WTC11 (cell line): Measurements from ENCODE around the gene HCLS1. TPM values are rescaled to one million over a fixed set of nuclear protein-coding genes. Genes with fewer than 3 reads are reported as not detected.

ENCODE experiments used
- ATAC-seq: fragments of 200-7000 bp; cut with Tn5 transposase; 2 replicates; pipeline ENCODE4 v1.10.0; 2021; ENCODE audit warnings: mild to moderate bottlenecking, moderate library complexity
- CTCF ChIA-PET: fragments of 300-600 bp; sonication (Branson Sonifier 250); formaldehyde crosslinking; loops from one replicate; lab custom pipeline; 2021; ENCODE audit warnings: antibody characterized with exemption; lab: Charles Lee
- POLR2A ChIA-PET: fragments of 350-600 bp; sonication (Branson Sonifier 250); formaldehyde crosslinking; loops from one replicate; lab custom pipeline; 2021; ENCODE audit warnings: antibody characterized with exemption; lab: Charles Lee
- DNase-seq: peaks from one replicate; pipeline ENCODE4 v3.0.0; 2021; ENCODE audit warnings: low spot score
- H3K27ac Mint-ChIP-seq: 2 replicates; pipeline ENCODE4 v1.8.0; 2021; ENCODE audit warnings: mixed read lengths
- H3K27me3 Mint-ChIP-seq: 2 replicates; pipeline ENCODE4 v1.8.0; 2021; ENCODE audit warnings: low read depth, mild to moderate bottlenecking, moderate library complexity, mixed read lengths
- H3K36me3 Mint-ChIP-seq: 2 replicates; pipeline ENCODE4 v1.8.0; 2021; ENCODE audit warnings: mixed read lengths
- H3K4me1 Mint-ChIP-seq: 2 replicates; pipeline ENCODE4 v1.8.0; 2022; ENCODE audit warnings: mixed read lengths
- H3K4me3 Mint-ChIP-seq: 2 replicates; pipeline ENCODE4 v1.8.0; 2021; ENCODE audit warnings: mild to moderate bottlenecking, moderate library complexity, mixed read lengths
- H3K9me3 Mint-ChIP-seq: 2 replicates; pipeline ENCODE4 v1.8.0; 2021; ENCODE audit warnings: mixed read lengths
- AR ChIP-seq: fragments of 250-450 bp; sonication (Bioruptor Pico); IDR thresholded peaks from 2 replicates; pipeline ENCODE4 v1.9.0; 2021; ENCODE audit warnings: mild to moderate bottlenecking
- ARID4B ChIP-seq: sonication (generic); formaldehyde crosslinking; IDR thresholded peaks from 2 replicates; pipeline ENCODE4 v1.8.0; 2023; ENCODE audit warnings: missing genetic modification reagents, mild to moderate bottlenecking, borderline replicate concordance
- ATF1 ChIP-seq: sonication (generic); formaldehyde crosslinking; IDR thresholded peaks from 2 replicates; pipeline ENCODE4 v1.8.1; 2023; ENCODE audit warnings: mild to moderate bottlenecking, moderate library complexity, missing genetic modification reagents
- ATF6 ChIP-seq: sonication (generic); formaldehyde crosslinking; IDR thresholded peaks from 2 replicates; pipeline ENCODE4 v1.8.1; 2023; ENCODE audit warnings: mild to moderate bottlenecking, missing genetic modification reagents
- CBFB ChIP-seq: sonication (generic); formaldehyde crosslinking; IDR thresholded peaks from 2 replicates; pipeline ENCODE4 v1.8.1; 2022; ENCODE audit warnings: mild to moderate bottlenecking, low read depth, missing genetic modification reagents
- CTCF ChIP-seq: fragments of 200-600 bp; IDR thresholded peaks from 2 replicates; pipeline ENCODE4 v1.8.0; 2022; ENCODE audit warnings: antibody characterized with exemption
- FOXJ3 ChIP-seq: sonication (generic); formaldehyde crosslinking; IDR thresholded peaks from 2 replicates; pipeline ENCODE4 v1.9.0; 2021; ENCODE audit warnings: missing genetic modification reagents, mild to moderate bottlenecking, borderline replicate concordance
- FOXK1 ChIP-seq: sonication (generic); formaldehyde crosslinking; IDR thresholded peaks from 2 replicates; pipeline ENCODE4 v1.8.0; 2022; ENCODE audit warnings: mild to moderate bottlenecking, moderate library complexity, missing genetic modification reagents
- FOXP1 ChIP-seq: sonication (generic); formaldehyde crosslinking; IDR thresholded peaks from 2 replicates; pipeline ENCODE4 v1.8.0; 2022; ENCODE audit warnings: missing genetic modification reagents, mild to moderate bottlenecking, moderate library complexity, borderline replicate concordance
- IRF1 ChIP-seq: sonication (generic); formaldehyde crosslinking; IDR thresholded peaks from 2 replicates; pipeline ENCODE4 v1.8.0; 2023; ENCODE audit warnings: missing genetic modification reagents
- MLX ChIP-seq: sonication (generic); formaldehyde crosslinking; IDR thresholded peaks from 2 replicates; pipeline ENCODE4 v1.8.1; 2023; ENCODE audit warnings: mild to moderate bottlenecking, missing genetic modification reagents, moderate library complexity
- NFATC4 ChIP-seq: fragments of 250-450 bp; sonication (Bioruptor Pico); IDR thresholded peaks from 2 replicates; pipeline ENCODE4 v1.9.0; 2021; ENCODE audit warnings: mild to moderate bottlenecking
- NFE2L1 ChIP-seq: sonication (generic); formaldehyde crosslinking; IDR thresholded peaks from 2 replicates; pipeline ENCODE4 v1.8.1; 2023; ENCODE audit warnings: missing genetic modification reagents
- TEAD4 ChIP-seq: sonication (generic); formaldehyde crosslinking; IDR thresholded peaks from 2 replicates; pipeline ENCODE4 v1.8.0; 2022; ENCODE audit warnings: mild to moderate bottlenecking, missing genetic modification reagents
- TP53 ChIP-seq: sonication (generic); formaldehyde crosslinking; IDR thresholded peaks from 2 replicates; pipeline ENCODE4 v1.8.1; 2023; ENCODE audit warnings: mild to moderate bottlenecking, missing genetic modification reagents
- USF2 ChIP-seq: sonication (generic); formaldehyde crosslinking; IDR thresholded peaks from 2 replicates; pipeline ENCODE4 v1.8.1; 2023; ENCODE audit warnings: mild to moderate bottlenecking, missing genetic modification reagents, moderate library complexity
- ZBTB21 ChIP-seq: sonication (generic); formaldehyde crosslinking; IDR thresholded peaks from 2 replicates; pipeline ENCODE4 v1.8.1; 2023; ENCODE audit warnings: mild to moderate bottlenecking, missing genetic modification reagents, borderline replicate concordance
- ZNF396 ChIP-seq: fragments of 250-450 bp; sonication (Bioruptor Pico); IDR thresholded peaks from 2 replicates; pipeline ENCODE4 v1.8.0; 2021; ENCODE audit warnings: mild to moderate bottlenecking, moderate library complexity, borderline replicate concordance
- ZNF423 ChIP-seq: fragments of 250-450 bp; sonication (Bioruptor Pico); IDR thresholded peaks from 2 replicates; pipeline ENCODE4 v2.1.2; 2022; ENCODE audit warnings: mild to moderate bottlenecking, moderate library complexity
- ZNF512 ChIP-seq: sonication (generic); formaldehyde crosslinking; IDR thresholded peaks from 2 replicates; pipeline ENCODE4 v1.8.1; 2022; ENCODE audit warnings: missing genetic modification reagents, borderline replicate concordance
- total RNA-seq: library from RNA; stranded (reverse); gene quantifications from 3 replicates; pipeline ENCODE4 v1.2.3, GENCODE V29; 2021

Gene HCLS1
- total RNA-seq, 1 experiment from 2014 or later: 2.6 TPM

GRCh38 chr3:121627211-121627610, 33.5 kb downstream of the HCLS1 start (continued):
- no peak for TF ChIP-seq ZNF396

GRCh38 chr3:121626495-121626894, 34.2 kb downstream of the HCLS1 start:
- peaks cover 4% of the 10 kb centered on the region for H3K27me3 Mint-ChIP-seq
- TF ChIP-seq CBFB (CRISPR knock-in tag) (no peak), ZNF423 (CRISPR knock-in tag) (no peak), ARID4B (CRISPR knock-in tag) (no peak), MLX (CRISPR knock-in tag) (no peak), NFATC4 (CRISPR knock-in tag) (no peak), NFE2L1 (CRISPR knock-in tag) (no peak), IRF1 (CRISPR knock-in tag) (no peak), FOXP1 (CRISPR knock-in tag) (no peak), ZNF512 (no peak), FOXJ3 (CRISPR knock-in tag) (no peak), ATF1 (CRISPR knock-in tag) (no peak), USF2 (no peak), ZBTB21 (no peak), ATF6 (CRISPR knock-in tag) (no peak), FOXK1 (CRISPR knock-in tag) (no peak), TP53 (CRISPR knock-in tag) (no peak), AR (CRISPR knock-in tag) (no peak), TEAD4 (no peak), CTCF (no peak)
- peaks cover 25% of the 10 kb centered on the region for H3K4me1 Mint-ChIP-seq
- ChIA-PET POLR2A (interaction anchor here (0.6 kb wide), 1 partner anchor 11 kb away, joined by 5 read pairs; no protein-coding TSS in a partner anchor), CTCF (no interaction called here)
- no peak overlapping the region for H3K4me3 Mint-ChIP-seq
- H3K27ac Mint-ChIP-seq: no peak overlapping the region
- ATAC-seq: no peak
- no peaks in the 10 kb centered on the region for H3K36me3 Mint-ChIP-seq
- H3K9me3 Mint-ChIP-seq: peaks cover 5% of the 10 kb centered on the region
- no peak for DNase-seq
